Lung (tissue), 12 donors: ENCODE measurements around the gene FGF14. TPM values are rescaled to one million over a fixed set of nuclear protein-coding genes. Genes with fewer than 3 reads are reported as not detected.

Source experiments
- ATAC-seq: fragments of 200-7000 bp; cut with Tn5 transposase; one replicate; pipeline ENCODE4 v1.9.1; 2020; ENCODE audit warnings: moderate number of reproducible peaks; ENCODE audit not compliant: insufficient read depth, low FRiP score
- DNase-seq, 3 donors: peaks; one replicate each; pipeline ENCODE4 v3.0.0-alpha.2; 2013 to 2017
- H3K27ac ChIP-seq, 2 donors: one replicate each; pipeline ENCODE4 v1.5.1; 2013; ENCODE audit warnings: mild to moderate bottlenecking in 2 of 2, moderate library complexity in 2 of 2, control low read depth in 1 of 2, inconsistent platforms in 1 of 2, low read depth in 1 of 2, low read length in 1 of 2
- H3K27me3 ChIP-seq, 3 donors: one replicate each; pipeline ENCODE4 v1.5.1; 2013; ENCODE audit warnings: low read length in 2 of 3; ENCODE audit not compliant: control insufficient read depth in 3 of 3, insufficient read depth in 3 of 3
- H3K36me3 ChIP-seq, 4 donors: one replicate each; pipeline ENCODE4 v1.5.1; 2013; ENCODE audit warnings: low read length in 4 of 4, mild to moderate bottlenecking in 1 of 4, moderate library complexity in 1 of 4; ENCODE audit not compliant: control insufficient read depth in 4 of 4, insufficient read depth in 4 of 4
- H3K4me1 ChIP-seq, 5 donors: one replicate each; pipeline ENCODE4 v1.5.1; 2013; ENCODE audit warnings: low read length in 5 of 5, mild to moderate bottlenecking in 2 of 5, moderate library complexity in 1 of 5; ENCODE audit not compliant: control insufficient read depth in 5 of 5, insufficient read depth in 5 of 5
- H3K4me3 ChIP-seq: one replicate; pipeline ENCODE4 v1.5.1; 2013; ENCODE audit warnings: mild to moderate bottlenecking, control low read depth, moderate library complexity
- H3K9ac ChIP-seq, 2 donors: one replicate each; pipeline ENCODE4 v1.5.1; 2013; ENCODE audit warnings: low read length in 2 of 2, control low read depth in 1 of 2; ENCODE audit not compliant: insufficient read depth in 1 of 2
- H3K9me3 ChIP-seq, 4 donors: one replicate each; pipeline ENCODE4 v1.5.1; 2013; ENCODE audit warnings: low read length in 3 of 4, mild to moderate bottlenecking in 1 of 4, moderate library complexity in 1 of 4; ENCODE audit not compliant: control insufficient read depth in 4 of 4, insufficient read depth in 3 of 4
- WGBS, 2 donors: extraction: QIAGEN DNeasy Blood & Tissue Kit; methylation state at CpG; one replicate each; pipeline ENCODE4 v1.1.7; 2013; 5-methylcytosine and 5-hydroxymethylcytosine counted together
- polyA plus RNA-seq, 2 donors: library from polyadenylated mRNA; stranded (reverse); fragments of 200-250 nt; gene quantifications; one replicate each; pipeline ENCODE4 v1.2.1, GENCODE V29; 2013
- total RNA-seq, 2 donors: library from RNA; depleted of rRNA in 1 of 2; stranded (reverse); fragments of >200 nt in 1 of 2; gene quantifications; one replicate each; pipeline ENCODE4 v1.2.1, GENCODE V29; 2014 to 2021
- TF ChIP-seq, protein P1 (sequence below): IDR thresholded peaks from 2 replicates; pipeline ENCODE4 v1.5.1; 2012; ENCODE audit warnings: mild to moderate bottlenecking; ENCODE audit errors: control extremely low read depth, extremely low read depth
- donor health status: control.
- donor health status: control.
- donor health status: Bipolar disorder and iron deficiency.
- donor health status: healthy.
- donor health status: DM: yes; HTN: yes; CAD: no.

Gene FGF14
- total and polyA plus RNA-seq, 4 donors, result 0.59 to 12.9 (median 2.3) TPM

DNA sequence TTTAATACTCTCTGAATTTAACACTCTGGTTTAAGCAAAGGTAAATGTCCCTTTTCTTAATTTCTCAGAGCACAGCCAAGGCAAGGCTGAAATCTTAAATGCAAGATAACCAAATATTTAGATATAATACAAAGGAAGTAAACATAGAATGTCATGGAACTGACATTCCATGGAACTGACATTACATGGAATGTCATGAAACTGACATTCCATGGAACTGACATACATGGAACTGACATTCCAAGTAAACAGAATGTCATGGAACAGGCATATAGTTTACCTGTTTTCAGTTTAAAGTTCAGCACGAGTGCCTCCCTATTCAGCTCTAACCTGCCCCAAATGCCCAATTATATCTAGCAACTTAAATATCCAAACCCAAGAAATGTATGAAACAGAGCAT is 21.8 kb downstream of the FGF14 start:
- Histone ChIP-seq H3K4me3 (no peak overlapping the region), H3K4me1 (no peaks in the 10 kb centered on the region), H3K9me3 (no peaks in the 10 kb centered on the region), H3K9ac (no peak overlapping the region), H3K27me3 (no peaks in the 10 kb centered on the region), H3K27ac (no peak overlapping the region), H3K36me3 (no peaks in the 10 kb centered on the region)
- DNase-seq, result no peak
- no peak for ATAC-seq
- TF ChIP-seq, protein P1, sequence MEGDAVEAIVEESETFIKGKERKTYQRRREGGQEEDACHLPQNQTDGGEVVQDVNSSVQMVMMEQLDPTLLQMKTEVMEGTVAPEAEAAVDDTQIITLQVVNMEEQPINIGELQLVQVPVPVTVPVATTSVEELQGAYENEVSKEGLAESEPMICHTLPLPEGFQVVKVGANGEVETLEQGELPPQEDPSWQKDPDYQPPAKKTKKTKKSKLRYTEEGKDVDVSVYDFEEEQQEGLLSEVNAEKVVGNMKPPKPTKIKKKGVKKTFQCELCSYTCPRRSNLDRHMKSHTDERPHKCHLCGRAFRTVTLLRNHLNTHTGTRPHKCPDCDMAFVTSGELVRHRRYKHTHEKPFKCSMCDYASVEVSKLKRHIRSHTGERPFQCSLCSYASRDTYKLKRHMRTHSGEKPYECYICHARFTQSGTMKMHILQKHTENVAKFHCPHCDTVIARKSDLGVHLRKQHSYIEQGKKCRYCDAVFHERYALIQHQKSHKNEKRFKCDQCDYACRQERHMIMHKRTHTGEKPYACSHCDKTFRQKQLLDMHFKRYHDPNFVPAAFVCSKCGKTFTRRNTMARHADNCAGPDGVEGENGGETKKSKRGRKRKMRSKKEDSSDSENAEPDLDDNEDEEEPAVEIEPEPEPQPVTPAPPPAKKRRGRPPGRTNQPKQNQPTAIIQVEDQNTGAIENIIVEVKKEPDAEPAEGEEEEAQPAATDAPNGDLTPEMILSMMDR, result no peak
- WGBS, 2 donors, result 66 to 76% methylated on average over 1 of the region's 1 CpG

DNA sequence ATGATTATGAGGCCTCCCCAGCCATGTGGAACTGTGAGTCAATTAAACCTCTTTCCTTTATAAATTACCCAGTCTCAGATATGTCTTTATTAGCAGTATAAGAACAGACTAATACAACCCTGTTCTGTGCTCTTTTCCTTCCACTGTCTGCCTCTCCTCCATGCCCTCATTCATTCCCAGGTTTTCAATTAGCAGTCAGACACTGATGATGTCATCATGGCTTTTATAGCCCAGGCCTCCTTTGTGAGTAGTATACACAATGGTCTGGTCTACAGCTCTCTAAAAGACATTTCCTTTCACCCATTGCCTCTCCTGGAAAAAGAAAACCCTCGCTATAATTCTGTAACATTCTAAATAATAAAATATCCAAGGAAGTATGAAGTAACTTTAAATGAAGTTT is 25.5 kb downstream of the FGF14 start:
- TF ChIP-seq, protein P1, result no peak
- Histone ChIP-seq H3K9ac (no peak overlapping the region), H3K9me3 (no peaks in the 10 kb centered on the region), H3K4me3 (no peak overlapping the region), H3K4me1 (no peaks in the 10 kb centered on the region), H3K27me3 (no peaks in the 10 kb centered on the region), H3K27ac (no peak overlapping the region), H3K36me3 (no peaks in the 10 kb centered on the region)
- DNase-seq (no peak), ATAC-seq (no peak)
- WGBS, 2 donors, result 88 to 89% methylated on average over 1 of the region's 1 CpG

DNA sequence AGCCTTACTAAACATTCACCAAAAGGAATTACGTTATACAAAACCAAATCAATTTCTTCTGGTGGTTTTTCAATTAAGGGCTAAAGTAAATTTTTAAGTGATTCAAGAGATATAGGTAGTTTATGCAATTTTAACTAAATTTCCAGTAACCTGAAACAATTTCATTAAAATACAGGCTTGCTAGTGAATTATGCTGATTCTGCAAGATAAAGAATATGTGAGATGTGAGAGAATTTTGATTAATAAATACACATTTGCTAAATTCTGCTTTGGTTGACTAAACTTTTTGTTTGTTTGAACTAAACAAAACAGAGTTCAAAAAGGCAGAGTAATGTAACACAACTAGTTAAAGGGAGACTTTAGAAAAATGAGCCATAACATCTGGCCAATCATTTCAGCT is 27.1 kb downstream of the FGF14 start:
- Histone ChIP-seq H3K4me1 (no peaks in the 10 kb centered on the region), H3K27ac (no peak overlapping the region)

DNA sequence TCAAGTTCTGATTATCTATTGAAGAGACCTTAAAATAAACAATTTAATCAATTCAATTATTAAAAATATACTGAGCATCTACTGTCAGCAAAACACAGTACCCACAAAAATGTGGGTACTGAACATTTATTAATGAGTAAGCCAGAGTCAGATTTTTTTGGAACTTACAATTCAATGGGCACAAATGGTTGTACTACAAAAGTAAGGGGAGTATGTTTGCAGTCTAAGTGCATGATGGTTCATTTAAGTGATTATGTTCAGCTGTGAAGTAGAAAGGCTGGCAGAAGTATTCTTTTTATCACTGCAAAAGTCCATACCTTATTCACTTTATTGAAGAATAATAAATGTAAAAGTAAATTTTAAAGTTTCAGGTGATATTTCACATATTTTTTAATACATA is 27.6 kb downstream of the FGF14 start:
- no peak for ATAC-seq

More for the DNA sequence above, 27.1 kb downstream of the FGF14 start:
- TF ChIP-seq, protein P1, result no peak
- WGBS, 2 donors, result 89 to 93% methylated on average over 1 of the region's 1 CpG
- Histone ChIP-seq H3K27me3 (no peaks in the 10 kb centered on the region), H3K9me3 (no peaks in the 10 kb centered on the region), H3K36me3 (no peaks in the 10 kb centered on the region), H3K9ac (no peak overlapping the region), H3K4me3 (no peak overlapping the region)
- ATAC-seq (no peak), DNase-seq (no peak)

More for the DNA sequence above, 27.6 kb downstream of the FGF14 start:
- Histone ChIP-seq H3K9me3 (no peaks in the 10 kb centered on the region), H3K36me3 (no peaks in the 10 kb centered on the region), H3K27ac (no peak overlapping the region), H3K9ac (no peak overlapping the region), H3K4me3 (no peak overlapping the region), H3K4me1 (no peaks in the 10 kb centered on the region), H3K27me3 (no peaks in the 10 kb centered on the region)
- TF ChIP-seq, protein P1, result no peak
- no peak for DNase-seq
